ENCODE measurements around the gene MOCS1. TPM values are rescaled to one million over a fixed set of nuclear protein-coding genes. Genes with fewer than 3 reads are reported as not detected.

MOCS1 gene
- total and polyA plus RNA-seq, 2 experiments from 2014 or later: 12.4 to 18.9 TPM

- H3K4me3 ChIP-seq: no peak overlapping the region
- peaks cover 17% of the 10 kb centered on the region for H3K4me1 ChIP-seq (ENCODE audit: low read depth)
- no peak for DNase-seq (ENCODE audit: low read depth in 1 of 2, low spot score in 1 of 2)
- no peaks in the 10 kb centered on the region for H3K27me3 ChIP-seq
- no peaks in the 10 kb centered on the region for H3K9me3 ChIP-seq (ENCODE audit: low read depth)
- TF ChIP-seq, protein P1, sequence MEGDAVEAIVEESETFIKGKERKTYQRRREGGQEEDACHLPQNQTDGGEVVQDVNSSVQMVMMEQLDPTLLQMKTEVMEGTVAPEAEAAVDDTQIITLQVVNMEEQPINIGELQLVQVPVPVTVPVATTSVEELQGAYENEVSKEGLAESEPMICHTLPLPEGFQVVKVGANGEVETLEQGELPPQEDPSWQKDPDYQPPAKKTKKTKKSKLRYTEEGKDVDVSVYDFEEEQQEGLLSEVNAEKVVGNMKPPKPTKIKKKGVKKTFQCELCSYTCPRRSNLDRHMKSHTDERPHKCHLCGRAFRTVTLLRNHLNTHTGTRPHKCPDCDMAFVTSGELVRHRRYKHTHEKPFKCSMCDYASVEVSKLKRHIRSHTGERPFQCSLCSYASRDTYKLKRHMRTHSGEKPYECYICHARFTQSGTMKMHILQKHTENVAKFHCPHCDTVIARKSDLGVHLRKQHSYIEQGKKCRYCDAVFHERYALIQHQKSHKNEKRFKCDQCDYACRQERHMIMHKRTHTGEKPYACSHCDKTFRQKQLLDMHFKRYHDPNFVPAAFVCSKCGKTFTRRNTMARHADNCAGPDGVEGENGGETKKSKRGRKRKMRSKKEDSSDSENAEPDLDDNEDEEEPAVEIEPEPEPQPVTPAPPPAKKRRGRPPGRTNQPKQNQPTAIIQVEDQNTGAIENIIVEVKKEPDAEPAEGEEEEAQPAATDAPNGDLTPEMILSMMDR (IDR thresholded peaks at IDR 0.05; ENCODE audit: low read depth, low read length): no peak
- H3K36me3 ChIP-seq: no peaks in the 10 kb centered on the region
- no peak overlapping the region for H3K27ac ChIP-seq
Observed at GRCh38 chr6:39941138-39941537, 6.9 kb upstream of the MOCS1 start.

- Histone ChIP-seq H3K27ac (peak overlapping the region; percentile 64), H3K27me3 (no peaks in the 10 kb centered on the region), H3K9me3 (ENCODE audit: low read depth) (no peaks in the 10 kb centered on the region), H3K36me3 (no peaks in the 10 kb centered on the region), H3K4me3 (no peak overlapping the region), H3K4me1 (ENCODE audit: low read depth) (peaks cover 17% of the 10 kb centered on the region)
- TF ChIP-seq, protein P1 (IDR thresholded peaks at IDR 0.05; ENCODE audit: low read depth, low read length): no peak
- peak in 1 of 2 donors; percentile 12 for DNase-seq (ENCODE audit: low read depth in 1 of 2, low spot score in 1 of 2)
Observed at GRCh38 chr6:39938773-39939654, 4.8 kb upstream of the MOCS1 start.

- H3K9me3 ChIP-seq (ENCODE audit: low read depth): no peaks in the 10 kb centered on the region
- no peak for DNase-seq (ENCODE audit: low read depth in 1 of 2, low spot score in 1 of 2)
- H3K27me3 ChIP-seq: no peaks in the 10 kb centered on the region
- TF ChIP-seq, protein P1 (IDR thresholded peaks at IDR 0.05; ENCODE audit: low read depth, low read length): no peak
- H3K36me3 ChIP-seq: no peaks in the 10 kb centered on the region
- peaks cover 17% of the 10 kb centered on the region for H3K4me1 ChIP-seq (ENCODE audit: low read depth)
- H3K4me3 ChIP-seq: no peak overlapping the region
- H3K27ac ChIP-seq: peak overlapping the region; percentile 64
Observed at GRCh38 chr6:39937686-39938333, 3.5 kb upstream of the MOCS1 start.

GRCh38 chr6:39936857-39937256 is 2.6 kb upstream of the MOCS1 start:
- Histone ChIP-seq H3K4me3 (no peak overlapping the region), H3K36me3 (no peaks in the 10 kb centered on the region), H3K4me1 (ENCODE audit: low read depth) (peaks cover 17% of the 10 kb centered on the region), H3K9me3 (ENCODE audit: low read depth) (no peaks in the 10 kb centered on the region), H3K27ac (no peak overlapping the region), H3K27me3 (no peaks in the 10 kb centered on the region)
- DNase-seq (ENCODE audit: low read depth in 1 of 2, low spot score in 1 of 2): no peak
- TF ChIP-seq, protein P1 (IDR thresholded peaks at IDR 0.05; ENCODE audit: low read depth, low read length): no peak

DNA sequence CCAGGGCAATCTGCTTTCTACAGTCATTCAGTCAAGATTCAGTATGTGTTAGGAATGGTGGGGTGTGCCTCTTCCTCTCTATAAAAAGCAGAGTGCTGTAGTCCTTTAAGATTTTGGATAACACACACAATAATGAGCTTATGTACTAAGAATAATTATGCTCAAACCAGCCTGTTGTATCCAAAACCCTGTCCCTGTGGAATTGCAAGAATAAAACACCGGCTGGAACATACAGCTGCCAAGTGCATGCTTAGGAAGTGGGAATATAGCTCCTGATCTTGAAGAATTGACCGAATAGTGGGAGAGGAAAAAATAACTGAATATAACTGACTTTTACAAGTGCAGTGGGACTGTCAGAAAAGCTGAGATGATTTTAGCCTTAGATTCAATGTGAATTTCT is 979 bp upstream of the MOCS1 start:
- Histone ChIP-seq H3K4me3 (no peak overlapping the region), H3K4me1 (ENCODE audit: low read depth) (peaks cover 17% of the 10 kb centered on the region), H3K27me3 (no peaks in the 10 kb centered on the region), H3K36me3 (no peaks in the 10 kb centered on the region), H3K27ac (no peak overlapping the region), H3K9me3 (ENCODE audit: low read depth) (no peaks in the 10 kb centered on the region)
- TF ChIP-seq, protein P1 (IDR thresholded peaks at IDR 0.05; ENCODE audit: low read depth, low read length): no peak
- DNase-seq (ENCODE audit: low read depth in 1 of 2, low spot score in 1 of 2): no peak

All from cardiac muscle cell (in vitro differentiated cells and primary cell).